ENCODE data around the gene SF3B6.

DNA sequence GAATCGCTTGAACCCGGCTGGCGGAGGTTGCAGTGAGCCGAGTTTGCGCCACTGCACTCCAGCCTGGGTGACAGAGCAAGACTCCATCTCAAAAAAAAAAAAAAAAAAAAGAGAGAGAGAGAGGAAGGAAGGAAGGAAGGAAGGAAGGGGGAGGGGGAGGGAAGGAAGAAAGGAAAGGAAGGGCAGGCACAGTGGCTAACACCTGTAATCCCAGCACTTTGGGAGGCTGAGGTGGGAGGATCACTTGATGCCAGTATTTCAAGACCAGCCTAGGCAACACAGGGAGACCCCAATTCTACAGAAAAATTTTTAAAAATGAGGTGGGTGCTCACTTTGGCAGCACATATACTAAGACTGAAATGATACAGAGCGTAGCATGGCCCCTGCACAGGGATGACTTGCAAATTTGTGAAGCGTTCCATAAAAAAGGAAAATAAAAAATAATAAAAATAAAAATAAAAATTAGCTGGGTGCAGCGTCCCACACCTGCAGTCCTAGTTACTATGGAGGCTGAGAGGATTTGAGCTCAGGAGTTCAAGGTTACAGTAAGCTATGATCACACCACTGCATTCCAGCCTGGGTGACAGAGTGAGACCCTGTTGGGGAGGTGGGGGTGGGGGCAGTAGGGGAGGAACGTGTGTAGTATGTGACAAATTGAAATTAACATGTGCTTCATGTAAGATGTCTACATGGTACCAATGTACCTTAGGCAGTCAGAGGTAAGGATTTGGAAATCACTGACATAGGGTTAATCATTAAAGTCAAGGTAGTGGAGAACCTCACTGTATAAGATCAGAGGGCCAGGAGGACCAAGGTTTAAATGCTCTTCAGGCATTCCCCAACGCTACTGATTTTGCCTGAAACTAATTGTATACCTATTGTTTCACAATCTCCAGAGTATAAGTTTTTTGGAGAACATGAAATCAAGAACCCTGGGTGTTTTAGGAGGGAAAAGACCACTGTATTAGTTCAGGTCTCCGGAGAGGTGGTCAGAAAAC lies 30.3 kb downstream of the SF3B6 start:
- TF ChIP-seq, protein P1, sequence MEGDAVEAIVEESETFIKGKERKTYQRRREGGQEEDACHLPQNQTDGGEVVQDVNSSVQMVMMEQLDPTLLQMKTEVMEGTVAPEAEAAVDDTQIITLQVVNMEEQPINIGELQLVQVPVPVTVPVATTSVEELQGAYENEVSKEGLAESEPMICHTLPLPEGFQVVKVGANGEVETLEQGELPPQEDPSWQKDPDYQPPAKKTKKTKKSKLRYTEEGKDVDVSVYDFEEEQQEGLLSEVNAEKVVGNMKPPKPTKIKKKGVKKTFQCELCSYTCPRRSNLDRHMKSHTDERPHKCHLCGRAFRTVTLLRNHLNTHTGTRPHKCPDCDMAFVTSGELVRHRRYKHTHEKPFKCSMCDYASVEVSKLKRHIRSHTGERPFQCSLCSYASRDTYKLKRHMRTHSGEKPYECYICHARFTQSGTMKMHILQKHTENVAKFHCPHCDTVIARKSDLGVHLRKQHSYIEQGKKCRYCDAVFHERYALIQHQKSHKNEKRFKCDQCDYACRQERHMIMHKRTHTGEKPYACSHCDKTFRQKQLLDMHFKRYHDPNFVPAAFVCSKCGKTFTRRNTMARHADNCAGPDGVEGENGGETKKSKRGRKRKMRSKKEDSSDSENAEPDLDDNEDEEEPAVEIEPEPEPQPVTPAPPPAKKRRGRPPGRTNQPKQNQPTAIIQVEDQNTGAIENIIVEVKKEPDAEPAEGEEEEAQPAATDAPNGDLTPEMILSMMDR (IDR thresholded peaks at IDR 0.05) = no peak
- no peak for TF ChIP-seq EP300 (IDR thresholded peaks at IDR 0.05)
- no peak for TF ChIP-seq POLR2A (IDR thresholded peaks at IDR 0.05)

Data from ovary (tissue), 3 donors.